HG03342 (cell line): ENCODE results near the gene SCRN1.
A peak's percentile ranks its signal among the peaks of the same experiment; 100 is the strongest.
"Not testable (repeated sequence)": the region's sequence is repeated elsewhere in the genome, so short reads cannot be mapped to it uniquely, and the experiment has no call there.

Experiments used
- ATAC-seq: cut with Tn5 transposase; IDR thresholded peaks from one replicate; pipeline ENCODE4 v1.9.1; 2021; ENCODE audit warnings: mild to moderate bottlenecking, moderate library complexity; ENCODE audit not compliant: unreplicated experiment

SCRN1 gene

GRCh38 chr7:29970158-29970557 lies 19.4 kb downstream of the SCRN1 start:
- no peak for ATAC-seq

DNA sequence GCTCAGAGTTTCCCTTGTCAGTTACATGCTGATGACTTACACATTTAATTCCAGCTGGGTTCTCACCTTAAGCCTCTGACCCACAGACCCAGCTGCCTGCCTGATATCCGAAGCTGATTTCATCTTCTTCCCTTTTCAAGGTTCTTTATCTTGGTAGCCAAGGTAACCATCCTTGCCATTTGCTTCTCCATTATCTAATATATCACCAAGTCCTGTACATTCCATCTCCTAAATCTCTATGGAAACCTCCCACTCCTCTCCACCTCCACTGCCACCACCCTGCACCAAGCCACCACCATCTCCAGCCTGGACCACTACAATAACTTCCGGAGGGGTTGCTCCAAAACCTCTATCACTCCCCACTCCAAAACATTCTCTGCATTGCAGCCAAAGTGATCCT lies 19.9 kb downstream of the SCRN1 start:
- no peak for ATAC-seq

GRCh38 chr7:29968683-29969395 lies 20.8 kb downstream of the SCRN1 start:
- ATAC-seq, result no peak

DNA sequence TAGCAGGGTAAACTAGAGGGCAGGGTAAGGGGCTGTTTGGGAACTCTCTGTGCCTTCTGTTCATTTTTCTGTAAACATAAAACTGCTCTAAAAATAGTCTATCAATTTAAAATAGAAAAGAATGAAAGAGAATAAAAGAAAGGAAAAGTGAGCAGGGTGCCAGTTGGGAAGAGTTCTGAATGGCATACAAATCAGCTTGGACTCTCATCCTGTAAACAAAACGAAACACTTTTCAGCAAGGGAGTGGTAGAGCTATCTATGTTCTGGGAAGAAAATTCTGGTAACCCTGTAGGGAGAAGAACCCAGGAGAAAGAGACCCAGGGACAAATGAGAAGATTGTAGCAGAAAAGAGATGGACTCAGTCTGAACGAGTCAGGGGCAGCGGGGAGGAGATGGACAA lies 24.6 kb downstream of the SCRN1 start:
- ATAC-seq, result no peak

DNA sequence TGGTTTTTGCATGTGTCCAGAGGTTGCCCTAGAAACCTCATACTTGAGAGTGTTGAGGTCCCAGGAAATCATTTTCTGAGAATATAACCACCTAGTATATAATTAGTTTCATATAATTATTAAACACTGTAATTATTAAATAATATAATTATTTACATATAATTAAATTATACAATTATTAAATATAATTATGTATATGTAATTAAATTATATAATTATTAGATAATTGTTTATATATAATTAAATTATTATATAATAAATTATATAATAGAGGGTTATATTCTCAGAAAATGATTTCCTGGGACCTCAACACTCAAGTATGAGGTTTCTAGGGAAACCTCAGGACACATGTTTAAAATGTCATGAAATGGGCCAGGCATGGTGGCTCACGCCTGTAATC lies 27.6 kb downstream of the SCRN1 start:
- ATAC-seq, result no peak

DNA sequence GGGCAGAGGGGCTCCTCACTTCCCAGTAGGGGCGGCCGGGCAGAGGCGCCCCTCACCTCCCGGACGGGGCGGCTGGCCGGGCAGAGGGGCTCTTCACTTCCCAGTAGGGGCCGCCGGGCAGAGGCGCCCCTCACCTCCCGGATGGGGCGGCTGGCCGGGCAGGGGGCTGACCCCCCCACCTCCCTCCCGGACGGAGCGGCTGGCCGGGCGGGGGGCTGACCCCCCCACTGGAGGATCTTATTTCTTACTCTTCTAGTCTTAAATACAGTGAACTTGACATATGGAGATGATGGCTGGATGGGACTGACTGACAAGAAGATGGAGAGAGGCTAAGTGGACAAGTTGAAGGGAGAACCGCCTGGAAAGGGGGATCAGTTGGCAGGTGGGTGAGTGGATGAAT lies 28.0 kb downstream of the SCRN1 start:
- ATAC-seq, result not testable (repeated sequence)

DNA sequence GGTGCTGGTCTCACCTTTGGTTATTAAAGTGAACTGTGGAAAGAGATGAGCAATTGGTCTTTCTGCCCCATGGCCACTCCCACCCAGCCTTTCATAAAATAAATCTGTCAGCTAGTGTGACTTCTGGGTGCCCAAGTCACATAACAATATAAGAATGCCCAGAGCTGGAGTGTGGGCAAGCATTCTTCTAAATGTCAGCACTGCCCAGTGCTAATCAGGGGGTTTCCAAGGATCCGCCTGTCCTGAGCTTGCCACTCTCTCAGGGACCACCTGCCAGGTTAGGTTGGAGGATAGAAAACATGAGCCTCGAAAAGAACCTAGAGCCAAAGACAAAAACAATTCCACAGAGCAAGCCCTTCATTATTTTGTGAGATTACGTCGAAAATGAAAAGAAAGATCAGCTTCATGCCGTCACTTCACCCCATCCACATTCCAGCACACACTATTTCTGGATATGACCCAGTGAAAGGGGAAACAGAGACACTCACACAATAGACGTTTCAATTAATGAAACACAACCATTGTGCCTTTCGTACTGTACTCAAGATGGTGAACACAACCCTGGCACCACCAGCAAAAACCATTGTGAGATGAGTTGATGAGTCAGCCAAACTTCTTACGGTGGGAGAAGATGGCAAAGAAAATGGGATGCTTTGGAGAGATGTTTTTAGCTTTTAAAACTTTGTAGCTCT lies 30.8 kb downstream of the SCRN1 start:
- no peak for ATAC-seq

DNA sequence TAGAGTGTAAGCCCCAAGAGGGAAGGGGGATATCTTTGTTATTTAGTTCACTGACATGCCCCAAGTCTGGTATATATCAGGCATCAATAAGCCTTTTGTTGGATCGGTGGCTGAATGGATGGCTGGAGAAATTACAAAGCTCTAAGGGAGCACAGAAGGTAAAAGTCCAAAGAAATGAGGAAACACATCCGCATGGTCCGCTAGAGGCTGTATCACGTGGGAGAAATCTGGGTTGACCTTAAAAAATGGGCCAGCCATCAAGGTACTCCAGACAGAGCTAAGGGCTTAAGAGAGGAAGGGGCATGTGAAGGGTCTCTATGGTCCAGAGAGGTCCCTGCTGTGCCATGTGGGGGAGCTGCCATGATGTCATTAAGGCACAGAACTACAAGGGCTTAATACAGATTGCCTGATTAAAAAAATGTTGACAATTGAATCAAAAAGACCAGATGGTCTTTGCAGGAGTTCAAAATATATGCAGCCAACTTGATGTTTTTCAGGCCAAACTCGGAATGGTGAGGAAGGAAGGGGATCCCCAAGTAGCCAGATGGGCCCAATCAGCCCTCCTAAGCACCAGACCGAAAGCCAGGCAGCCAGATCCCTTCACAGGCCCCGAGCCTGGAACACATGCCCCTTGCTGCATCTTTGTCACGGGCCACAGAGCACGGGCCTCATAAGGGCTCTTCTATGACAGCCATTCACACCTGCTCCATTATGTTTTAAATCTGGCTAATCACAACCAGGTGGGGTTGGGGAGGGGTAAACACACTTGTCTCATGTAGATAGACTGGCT lies 31.9 kb downstream of the SCRN1 start:
- no peak for ATAC-seq

DNA sequence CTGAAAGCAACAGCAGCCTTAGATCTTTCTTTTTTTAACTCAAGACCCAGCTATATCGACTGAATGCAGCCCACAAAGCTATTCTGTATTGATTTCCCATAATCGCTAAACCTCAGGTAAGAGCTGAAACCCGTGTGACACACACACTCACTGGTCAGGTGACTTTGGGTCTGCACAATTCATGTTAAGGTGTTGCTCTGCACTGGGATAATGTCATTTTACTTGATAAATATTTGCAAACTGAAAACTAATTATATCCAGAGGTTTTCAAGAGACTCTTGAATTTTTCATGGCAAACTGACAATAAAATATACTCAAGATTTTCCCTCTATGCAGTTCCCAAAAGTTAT lies 33.1 kb downstream of the SCRN1 start:
- peak; percentile 27 for ATAC-seq

GRCh38 chr7:29955799-29956486 lies 33.7 kb downstream of the SCRN1 start:
- peak; percentile 71 for ATAC-seq

GRCh38 chr7:29955075-29955792 lies 34.4 kb downstream of the SCRN1 start:
- no peak for ATAC-seq

DNA sequence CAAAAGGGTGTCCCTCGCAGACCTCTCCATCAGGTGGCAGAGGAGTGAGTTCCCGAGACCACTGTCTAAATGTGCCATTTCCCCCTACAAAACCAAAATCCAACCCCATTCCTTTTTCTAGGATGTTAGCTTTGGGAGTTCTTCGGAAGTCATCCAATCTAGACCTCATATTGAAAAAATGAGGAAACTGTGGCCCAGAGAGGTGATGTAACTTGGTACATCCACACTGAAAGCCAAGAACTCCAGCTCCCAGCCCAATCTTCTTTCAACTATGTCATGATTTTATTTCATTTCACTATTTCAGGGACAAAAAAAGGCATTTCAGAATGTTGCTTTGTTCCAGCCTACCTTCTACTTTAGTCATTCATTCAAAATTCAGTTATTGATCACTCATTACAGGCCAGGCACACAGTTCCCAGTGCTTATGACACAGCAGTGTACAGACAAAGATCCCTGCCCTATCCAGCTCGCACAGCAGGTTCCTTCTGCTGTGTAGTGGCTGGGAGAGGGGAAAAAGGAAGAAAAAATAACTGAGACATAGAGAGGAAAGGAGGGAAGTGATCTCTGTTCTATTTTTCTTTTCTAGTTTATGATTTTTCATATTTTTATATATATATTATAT lies 35.8 kb downstream of the SCRN1 start:
- no peak for ATAC-seq

- ATAC-seq, result no peak
Measured at GRCh38 chr7:29951206-29951605, 38.4 kb downstream of the SCRN1 start.

GRCh38 chr7:29950480-29950879 lies 39.1 kb downstream of the SCRN1 start:
- ATAC-seq, result no peak

- ATAC-seq, result no peak
Measured at GRCh38 chr7:29948587-29948986, 41.0 kb downstream of the SCRN1 start.

DNA sequence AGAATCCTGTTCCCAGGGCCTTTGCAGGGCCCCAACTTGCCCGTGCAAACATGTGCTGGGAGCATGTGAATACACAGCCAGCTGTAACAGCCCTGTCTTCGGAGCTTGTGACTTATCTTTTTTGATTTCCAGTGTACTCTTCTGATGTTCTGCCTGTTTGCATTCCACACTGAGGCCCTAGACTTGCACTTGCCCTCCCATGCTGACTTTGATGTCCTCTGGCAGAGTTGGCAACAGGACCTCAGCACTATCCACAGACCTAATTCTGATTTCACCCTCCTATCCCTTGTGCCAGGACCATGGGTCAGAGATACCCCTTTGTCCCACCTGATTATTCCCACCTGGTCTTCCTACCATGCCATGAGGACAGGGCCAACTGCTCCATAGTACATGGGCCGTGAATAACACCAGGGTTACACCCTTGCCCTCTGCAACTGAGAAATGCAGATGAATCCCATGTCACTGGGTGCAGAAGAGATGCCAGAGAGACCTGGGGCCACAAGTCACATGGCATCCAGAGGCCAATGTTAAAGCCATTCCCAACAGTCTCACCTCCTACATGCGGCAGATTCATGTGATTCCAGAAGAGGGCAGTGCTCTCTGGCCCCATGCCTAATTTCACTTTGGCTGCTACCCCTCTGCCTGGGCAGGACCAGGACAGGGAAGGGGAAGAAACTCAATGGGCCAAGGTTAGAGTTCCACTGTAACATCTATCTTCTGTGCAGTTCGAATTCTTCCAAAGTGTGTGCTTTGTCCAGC lies 43.0 kb downstream of the SCRN1 start:
- no peak for ATAC-seq

GRCh38 chr7:29945259-29945809 lies 44.3 kb downstream of the SCRN1 start:
- no peak for ATAC-seq

- no peak for ATAC-seq
Measured at GRCh38 chr7:29940199-29940598, 49.4 kb downstream of the SCRN1 start.

DNA sequence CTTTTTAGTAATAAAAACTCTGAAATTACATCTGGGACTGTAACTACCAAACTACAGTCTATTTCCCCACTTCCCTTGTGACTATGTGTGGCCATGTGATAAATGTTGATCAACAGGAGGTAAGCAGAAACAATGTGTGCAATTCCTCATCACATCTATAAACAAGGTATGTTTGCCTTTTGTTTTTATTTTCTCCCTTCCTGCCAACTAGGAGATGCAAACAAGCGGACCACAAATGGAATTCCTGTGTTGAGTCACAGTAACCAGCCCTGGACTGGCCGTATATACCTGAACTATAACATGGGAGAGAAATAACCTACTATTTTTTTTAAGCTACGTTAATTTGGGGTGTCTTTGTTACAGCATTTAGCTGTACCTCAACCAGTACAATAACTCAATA lies 52.5 kb downstream of the SCRN1 start:
- ATAC-seq, result no peak
